ENCODE results near the gene FBXO48.
"Not testable (repeated sequence)": the region's sequence is repeated elsewhere in the genome, so short reads cannot be mapped to it uniquely, and the experiment has no call there.

FBXO48 gene

GRCh38 chr2:68471385-68471784 is 4.3 kb upstream of the FBXO48 start:
- DNase-seq (ENCODE audit: low spot score), result no peak

DNA sequence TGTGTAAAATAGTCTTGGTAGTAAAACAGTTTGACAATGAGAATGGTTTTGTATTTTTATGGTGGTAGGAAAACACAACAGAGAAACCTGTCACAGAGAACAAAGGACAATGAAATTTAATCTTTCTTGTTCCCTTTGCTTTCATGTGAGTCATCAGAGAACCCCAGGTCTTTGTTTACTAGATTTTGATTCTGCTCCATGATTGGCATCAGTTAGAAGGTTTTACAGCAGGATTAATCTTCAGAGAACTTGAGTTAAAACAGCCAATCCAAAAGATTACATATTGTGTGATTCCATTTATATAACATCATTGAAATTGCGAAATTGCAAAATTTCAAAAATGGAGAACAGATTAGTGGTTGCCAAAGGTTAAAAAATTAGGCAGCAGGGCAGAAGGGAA is 2.8 kb upstream of the FBXO48 start:
- no peak for DNase-seq (ENCODE audit: low spot score)

DNA sequence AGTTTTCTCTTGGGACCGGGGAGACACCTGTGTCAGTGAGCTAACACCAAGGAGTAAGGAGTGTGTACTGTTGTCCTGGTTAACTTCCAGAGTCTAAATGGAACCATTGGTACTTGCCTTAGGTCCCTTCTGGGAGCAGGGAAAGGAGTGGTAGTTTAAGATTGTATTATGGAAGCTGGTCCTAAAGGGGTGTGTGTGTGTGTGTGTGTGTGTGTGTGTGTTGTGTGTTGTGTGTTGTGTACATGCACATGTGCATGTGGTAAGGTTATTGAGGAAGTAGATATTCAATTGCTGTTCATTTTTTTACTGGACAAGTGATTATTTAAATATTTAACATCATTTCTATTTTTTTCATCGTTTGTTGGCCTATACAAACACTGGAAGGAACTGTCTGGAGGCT is 1.7 kb upstream of the FBXO48 start:
- DNase-seq (ENCODE audit: low spot score), result no peak

- no peak for DNase-seq (ENCODE audit: low spot score)
These were observed 367 bp downstream of the FBXO48 start for GRCh38 chr2:68466778-68467076.

DNA sequence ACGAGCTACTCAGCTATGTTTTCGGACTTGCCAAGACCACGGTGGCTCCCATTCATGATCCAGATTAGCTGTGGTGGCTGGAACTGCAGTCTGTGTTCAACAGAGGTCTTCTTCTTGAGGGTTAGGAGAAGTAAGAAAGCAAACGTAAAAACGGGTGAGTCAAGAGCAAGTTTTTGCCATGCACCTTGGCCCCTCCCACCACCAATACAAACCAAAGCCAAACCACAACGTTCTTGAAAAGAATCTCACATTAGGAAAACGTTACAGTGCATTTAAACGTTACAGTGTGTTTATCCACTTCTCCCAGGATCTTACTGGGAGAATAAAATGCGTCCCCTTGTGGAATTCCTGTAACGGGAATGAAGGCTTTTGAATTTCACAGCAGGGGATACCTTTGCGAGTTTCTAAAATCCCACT is 725 bp downstream of the FBXO48 start:
- DNase-seq (ENCODE audit: low spot score), result peak; percentile 32

GRCh38 chr2:68465081-68465916 is 1.8 kb downstream of the FBXO48 start:
- no peak for DNase-seq (ENCODE audit: low spot score)

DNA sequence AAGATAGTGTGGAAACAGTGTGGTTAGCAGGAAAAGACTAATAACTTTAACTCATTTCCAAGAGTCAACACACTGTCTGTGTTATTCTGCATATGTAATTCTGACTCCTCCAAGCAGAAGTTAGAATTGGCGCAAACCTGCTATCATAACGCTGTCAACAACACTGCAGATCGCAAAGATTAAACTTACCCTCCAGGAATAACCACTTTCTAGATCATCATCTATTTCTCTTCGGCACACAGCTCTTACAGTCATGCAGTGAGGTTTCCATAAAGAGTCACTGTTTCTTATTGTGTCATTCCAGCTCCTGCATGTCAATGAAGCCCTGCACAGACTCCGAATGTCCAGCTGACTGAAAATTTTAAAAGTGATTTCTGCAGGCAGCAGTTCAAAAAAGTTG is 2.4 kb downstream of the FBXO48 start:
- no peak for DNase-seq (ENCODE audit: low spot score)

DNA sequence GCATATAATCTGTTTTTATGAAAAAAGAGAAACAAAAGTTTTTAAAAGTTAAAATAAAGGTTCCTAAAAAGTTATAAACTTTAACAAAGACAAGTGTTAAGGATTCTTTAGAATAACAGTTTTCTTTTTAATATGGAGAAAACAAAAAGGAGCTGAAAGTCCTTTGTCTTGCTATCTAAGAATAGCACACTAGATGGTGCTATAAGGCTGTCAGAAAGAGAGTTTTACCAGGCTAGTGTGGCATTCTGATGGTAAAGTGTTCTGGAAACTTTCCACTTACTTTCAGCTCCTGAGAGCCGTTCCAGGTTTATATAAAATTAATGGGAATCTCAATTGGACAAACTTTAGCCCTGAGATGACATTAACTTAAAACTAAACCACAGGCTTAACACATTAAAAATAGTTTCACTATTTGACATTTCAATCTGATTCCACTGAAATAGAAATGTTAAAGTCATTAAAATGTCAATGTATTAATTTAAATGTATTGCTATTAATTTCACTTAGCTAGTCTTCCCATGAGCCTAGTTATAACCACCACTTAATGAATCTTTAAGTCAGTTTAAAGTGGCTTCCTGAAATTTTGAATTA is 3.7 kb downstream of the FBXO48 start:
- peak; percentile 77 for DNase-seq (ENCODE audit: low spot score)

GRCh38 chr2:68458981-68459380 is 8.1 kb downstream of the FBXO48 start:
- no peak for DNase-seq (ENCODE audit: low spot score)

GRCh38 chr2:68456198-68456597 is 10.9 kb downstream of the FBXO48 start:
- no peak for DNase-seq (ENCODE audit: low spot score)

DNA sequence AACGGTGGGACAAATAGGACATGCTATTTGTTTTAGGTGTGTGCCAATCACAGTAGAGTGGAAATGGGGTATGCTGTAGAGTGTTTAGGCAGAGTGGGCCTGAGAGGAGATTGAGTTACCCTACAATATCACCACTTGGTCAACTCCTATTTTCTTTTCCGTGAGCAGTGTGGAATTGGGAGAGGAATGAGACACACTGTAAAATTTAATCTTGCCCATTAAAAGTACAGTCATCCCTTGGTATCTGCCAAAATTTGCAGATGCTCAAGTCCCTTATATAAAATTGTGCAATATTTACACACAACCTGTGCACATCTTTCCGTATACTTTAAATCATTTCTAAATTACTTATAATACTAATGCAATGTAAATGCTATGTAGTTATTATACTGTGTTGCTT is 12.4 kb downstream of the FBXO48 start:
- no peak for DNase-seq (ENCODE audit: low spot score)

GRCh38 chr2:68453761-68454360 is 13.2 kb downstream of the FBXO48 start:
- DNase-seq (ENCODE audit: low spot score), result no peak

DNA sequence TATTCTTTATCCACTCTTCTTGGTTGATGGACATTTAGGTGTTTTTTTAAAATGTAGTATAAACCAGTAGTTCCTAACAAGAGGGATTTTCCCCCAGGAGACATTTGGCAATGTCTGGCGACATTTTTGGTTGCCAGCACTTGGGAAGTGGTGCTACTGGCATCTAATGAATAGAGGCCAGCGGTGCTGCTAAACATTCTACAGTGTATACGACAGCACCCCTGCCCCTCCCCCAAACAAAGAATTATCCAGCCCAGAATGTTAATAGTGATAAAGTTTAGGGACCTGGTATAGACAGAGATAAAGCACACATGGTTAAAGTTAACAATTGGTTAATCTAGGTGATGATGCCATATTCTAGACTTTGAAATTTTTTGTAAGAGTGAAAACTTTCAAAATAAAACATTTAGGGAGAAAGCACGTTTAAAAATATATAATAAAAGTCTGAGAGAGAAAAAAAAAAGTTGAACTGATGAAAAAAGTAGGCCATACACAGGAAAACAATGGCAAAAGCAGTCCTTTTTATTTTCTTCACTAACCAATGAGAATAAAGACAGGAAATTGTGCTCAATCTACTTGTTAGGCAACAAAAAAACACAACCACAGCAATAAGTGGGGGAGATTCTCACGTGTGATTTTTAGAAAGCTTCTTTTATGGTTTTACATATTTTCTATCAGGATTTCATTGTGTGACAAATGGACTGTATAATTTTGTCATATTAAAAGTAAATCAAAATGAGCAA is 14.8 kb downstream of the FBXO48 start:
- DNase-seq (ENCODE audit: low spot score), result no peak

DNA sequence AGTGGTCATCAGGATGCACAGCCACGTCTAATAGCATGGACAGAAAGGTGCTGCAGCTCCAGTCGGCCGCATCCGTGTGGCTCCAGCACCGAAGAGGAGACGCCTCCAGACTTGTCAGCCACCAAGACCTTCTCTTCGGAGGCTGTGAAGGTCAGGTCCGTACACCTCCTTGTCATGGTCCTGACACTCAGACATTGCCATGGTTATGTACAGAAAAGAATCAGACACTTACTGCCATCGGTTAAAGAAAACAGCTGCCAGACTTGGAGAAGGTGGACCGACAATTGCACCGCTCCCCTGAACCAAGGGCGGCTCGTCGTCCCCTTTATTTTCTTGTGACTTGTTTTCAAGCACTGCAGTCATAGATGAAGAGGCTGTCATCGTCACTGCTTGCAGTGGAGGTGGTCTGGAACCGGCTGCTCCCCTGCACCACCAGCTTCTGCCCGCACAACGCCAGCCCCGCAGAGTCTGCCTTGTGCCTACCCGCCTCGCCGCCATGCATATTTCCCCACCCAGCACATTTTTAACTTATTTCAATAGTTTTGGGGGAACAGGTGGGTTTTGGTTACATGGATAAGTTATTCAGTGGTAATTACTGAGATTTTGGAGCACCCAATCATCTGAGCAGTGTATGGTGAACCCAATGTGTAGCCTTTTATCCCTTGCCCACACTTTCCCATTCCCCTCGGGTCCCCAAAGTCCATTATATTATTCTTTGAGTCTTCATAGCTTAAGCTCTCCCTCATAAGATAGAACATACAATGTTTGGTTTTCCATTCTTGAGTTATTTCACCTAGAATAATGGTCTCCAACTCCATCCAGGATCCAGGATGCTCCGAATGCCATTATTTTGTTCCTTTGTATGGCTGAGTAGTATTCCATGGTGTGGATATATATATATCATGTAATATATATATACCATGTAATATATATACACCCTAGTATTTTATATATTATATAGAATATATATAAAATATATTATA is 18.1 kb downstream of the FBXO48 start:
- no peak for DNase-seq (ENCODE audit: low spot score)

- DNase-seq (ENCODE audit: low spot score), result no peak
These were observed 20.0 kb downstream of the FBXO48 start for GRCh38 chr2:68447118-68447517.

DNA sequence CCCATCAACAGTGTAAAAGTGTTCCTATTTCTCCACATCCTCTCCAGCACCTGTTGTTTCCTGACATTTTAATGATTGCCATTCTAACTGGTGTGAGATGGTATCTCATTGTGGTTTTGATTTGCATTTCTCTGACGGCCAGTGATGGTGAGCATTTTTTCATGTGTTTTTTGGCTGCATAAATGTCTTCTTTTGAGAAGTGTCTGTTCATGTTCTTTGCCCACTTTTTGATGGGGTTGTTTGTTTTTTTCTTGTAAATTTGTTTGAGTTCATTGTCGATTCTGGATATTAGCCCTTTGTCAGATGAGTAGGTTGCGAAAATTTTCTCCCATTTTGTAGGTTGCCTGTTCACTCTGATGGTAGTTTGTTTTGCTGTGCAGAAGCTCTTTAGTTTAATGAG is 20.7 kb downstream of the FBXO48 start:
- not testable (repeated sequence) for DNase-seq (ENCODE audit: low spot score)

GRCh38 chr2:68441994-68442322 is 25.1 kb downstream of the FBXO48 start:
- no peak for DNase-seq (ENCODE audit: low spot score)

DNA sequence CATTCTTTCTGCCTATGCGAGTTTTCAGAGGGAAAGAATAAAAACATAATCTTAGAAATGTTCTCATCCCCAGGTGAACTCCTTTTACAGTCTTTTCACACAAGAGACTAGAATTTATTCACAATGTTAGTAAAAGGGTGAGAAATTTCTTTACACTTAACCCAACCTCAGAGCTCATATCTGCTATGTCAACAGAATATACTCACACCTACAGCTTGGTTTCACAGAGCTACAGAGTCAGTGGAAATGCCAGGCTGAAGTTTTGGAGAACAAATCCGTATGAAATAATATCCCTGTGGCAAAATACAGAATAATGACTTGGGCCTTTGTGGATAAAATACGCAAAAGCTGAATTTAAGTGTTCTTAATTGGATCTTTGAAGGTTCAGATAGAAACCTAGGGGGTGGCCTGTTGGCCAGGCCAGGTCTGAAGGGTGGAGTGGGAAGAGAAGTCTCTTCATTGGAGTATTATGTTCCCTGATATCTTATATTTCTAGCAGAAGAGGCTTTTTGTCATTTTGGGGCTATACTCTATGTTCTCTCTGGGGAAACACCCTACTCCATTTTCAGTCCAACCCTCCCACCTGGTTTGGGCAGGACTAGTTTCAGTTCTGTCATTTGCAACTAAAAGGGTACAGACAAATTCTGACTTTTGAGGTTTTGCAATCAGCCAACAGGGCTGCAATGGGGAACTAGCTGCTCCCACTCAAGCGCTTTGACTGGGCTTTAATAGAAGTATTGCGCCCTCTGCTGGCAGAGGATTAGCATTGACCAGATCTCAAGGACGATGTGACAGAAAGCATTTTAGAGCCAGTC is 25.7 kb downstream of the FBXO48 start:
- DNase-seq (ENCODE audit: low spot score), result peak; percentile 95

DNA sequence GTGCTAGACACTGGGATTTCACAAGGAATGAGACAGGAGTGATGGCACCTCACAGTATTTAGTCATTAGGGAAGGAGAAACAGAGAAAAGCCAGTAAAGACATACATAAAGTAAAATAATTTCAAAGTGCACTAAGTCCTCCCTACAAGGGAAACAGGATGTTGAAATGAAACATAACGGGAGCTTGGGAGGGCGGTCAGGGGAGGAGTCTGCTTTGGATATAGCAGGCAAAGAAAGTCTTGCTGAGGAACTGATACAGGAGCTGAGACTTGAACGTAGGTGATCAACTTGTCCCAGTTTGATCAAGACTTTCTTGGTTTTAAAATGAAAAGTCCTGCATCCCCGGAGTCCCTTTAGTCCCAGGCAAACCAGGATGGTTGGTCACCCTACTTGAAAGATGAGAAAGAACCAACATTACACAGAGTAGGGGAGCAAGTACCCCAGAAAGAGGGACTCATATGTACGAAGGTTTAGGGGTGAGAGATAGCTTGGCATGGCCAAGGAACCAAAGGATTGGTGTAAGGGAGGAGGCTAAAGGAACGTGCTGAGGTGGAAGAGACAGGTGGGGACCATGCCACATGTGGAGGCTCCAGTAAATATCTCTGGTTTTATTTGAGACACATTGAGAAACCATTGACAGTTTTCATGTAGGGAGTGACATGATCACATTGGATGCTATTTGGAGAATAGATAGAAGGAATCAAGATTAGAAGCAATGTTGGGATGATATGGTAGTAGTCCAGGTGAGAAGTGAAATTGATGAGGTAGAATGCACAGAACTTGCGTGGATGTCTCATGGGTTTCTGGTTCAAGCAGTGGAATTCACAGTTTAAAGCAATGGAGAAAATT is 28.4 kb downstream of the FBXO48 start:
- no peak for DNase-seq (ENCODE audit: low spot score)

- no peak for DNase-seq (ENCODE audit: low spot score)
These were observed 30.8 kb downstream of the FBXO48 start for GRCh38 chr2:68436270-68436669.
